GM10266 (cell line): ENCODE measurements around the gene PFDN1.

Experiments
- DNase-seq: peaks from one replicate; pipeline ENCODE4 v3.0.0; 2012; ENCODE audit errors: extremely low spot score
- TF ChIP-seq, protein P1 (sequence below): IDR thresholded peaks from 2 replicates; pipeline ENCODE4 v1.5.1; 2012; ENCODE audit warnings: mild to moderate bottlenecking, low read depth; ENCODE audit not compliant: control insufficient read depth, insufficient read depth; ENCODE audit errors: missing control alignments

The PFDN1 gene

DNA sequence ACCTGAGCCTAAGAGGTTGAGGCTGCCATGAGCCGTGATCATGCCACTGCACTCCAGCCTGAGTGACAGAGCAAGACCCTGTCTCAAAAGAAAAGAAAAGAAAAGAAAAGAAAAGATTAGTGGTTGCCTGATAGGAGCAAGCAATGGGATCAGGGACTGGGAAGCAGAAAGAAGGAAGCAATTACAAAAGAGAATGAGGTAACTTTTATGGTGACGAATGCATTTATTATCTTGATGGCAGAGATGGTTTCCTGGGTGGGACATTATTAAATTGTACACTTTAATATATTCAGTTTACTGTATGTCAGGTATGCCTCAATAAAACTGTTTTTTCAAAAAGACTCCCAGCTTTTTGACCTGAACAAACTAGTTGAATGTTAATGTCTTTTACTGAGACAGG lies 7.5 kb upstream of the PFDN1 start:
- DNase-seq = no peak
- TF ChIP-seq, protein P1, sequence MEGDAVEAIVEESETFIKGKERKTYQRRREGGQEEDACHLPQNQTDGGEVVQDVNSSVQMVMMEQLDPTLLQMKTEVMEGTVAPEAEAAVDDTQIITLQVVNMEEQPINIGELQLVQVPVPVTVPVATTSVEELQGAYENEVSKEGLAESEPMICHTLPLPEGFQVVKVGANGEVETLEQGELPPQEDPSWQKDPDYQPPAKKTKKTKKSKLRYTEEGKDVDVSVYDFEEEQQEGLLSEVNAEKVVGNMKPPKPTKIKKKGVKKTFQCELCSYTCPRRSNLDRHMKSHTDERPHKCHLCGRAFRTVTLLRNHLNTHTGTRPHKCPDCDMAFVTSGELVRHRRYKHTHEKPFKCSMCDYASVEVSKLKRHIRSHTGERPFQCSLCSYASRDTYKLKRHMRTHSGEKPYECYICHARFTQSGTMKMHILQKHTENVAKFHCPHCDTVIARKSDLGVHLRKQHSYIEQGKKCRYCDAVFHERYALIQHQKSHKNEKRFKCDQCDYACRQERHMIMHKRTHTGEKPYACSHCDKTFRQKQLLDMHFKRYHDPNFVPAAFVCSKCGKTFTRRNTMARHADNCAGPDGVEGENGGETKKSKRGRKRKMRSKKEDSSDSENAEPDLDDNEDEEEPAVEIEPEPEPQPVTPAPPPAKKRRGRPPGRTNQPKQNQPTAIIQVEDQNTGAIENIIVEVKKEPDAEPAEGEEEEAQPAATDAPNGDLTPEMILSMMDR = no peak

DNA sequence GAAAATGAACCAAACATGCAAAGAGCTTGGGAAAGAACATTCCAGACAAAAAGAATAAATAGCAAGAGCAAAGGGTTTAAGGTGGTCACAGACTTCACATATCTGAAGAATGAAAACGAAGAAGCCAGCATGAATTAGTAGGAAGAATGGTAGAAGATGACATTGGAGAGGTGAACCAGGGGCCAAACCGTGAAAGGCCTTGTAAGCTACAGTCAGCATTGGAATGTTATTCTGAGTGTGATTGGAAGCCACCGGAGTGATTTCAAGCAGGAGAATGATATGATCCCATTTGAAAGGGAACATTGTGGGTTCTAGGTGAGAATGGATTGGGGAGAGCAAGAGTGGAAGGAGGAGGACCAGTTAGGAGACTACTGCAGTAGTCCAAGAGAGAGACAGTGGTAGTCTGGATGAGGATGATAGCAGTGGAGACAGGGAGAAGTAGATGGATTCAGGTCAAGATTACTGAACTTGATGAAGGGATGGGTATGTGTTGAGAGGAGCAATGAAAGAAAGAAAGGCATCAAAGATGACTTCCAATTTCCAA lies 6.9 kb upstream of the PFDN1 start:
- no peak for DNase-seq
- TF ChIP-seq, protein P1 = no peak

DNA sequence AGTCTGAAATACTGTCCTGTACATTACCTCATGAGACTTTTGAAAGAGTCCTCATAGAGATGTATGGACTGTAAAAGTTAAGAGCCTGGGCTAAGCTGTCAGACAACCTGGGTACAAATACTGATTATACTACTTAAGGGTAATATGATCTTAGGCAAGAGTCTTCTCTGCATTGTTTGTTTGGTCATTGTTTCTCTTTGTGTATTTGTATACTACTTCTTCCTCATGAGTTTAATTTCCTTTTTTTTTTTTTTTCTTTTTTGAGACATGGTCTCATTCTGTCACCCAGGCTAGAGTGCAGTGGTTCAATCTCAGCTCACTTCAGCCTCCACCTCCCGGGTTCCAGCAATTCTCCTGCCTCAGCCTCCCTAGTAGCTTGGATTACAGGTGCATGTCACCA lies 2.6 kb upstream of the PFDN1 start:
- no peak for DNase-seq
- TF ChIP-seq, protein P1 = no peak

DNA sequence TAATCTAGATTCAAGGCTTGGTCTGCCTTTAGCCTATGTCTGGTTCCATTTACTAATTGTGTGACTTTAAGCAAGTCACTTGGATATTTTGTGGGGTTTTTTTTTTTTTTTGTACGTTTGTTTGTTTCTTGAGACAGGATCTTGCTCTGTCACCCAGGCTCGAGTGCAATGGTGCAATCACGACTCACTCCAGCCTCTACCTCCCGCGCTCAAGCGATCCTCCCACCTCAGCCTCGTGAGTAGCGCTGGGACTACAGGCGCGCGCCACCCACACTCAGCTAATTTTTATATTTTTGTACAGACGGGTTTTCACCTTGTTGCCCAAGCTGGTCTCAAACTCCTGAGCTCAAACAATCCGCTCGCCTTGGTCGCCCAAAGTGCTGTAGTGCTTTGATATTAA lies 1.1 kb upstream of the PFDN1 start:
- no peak for DNase-seq

DNA sequence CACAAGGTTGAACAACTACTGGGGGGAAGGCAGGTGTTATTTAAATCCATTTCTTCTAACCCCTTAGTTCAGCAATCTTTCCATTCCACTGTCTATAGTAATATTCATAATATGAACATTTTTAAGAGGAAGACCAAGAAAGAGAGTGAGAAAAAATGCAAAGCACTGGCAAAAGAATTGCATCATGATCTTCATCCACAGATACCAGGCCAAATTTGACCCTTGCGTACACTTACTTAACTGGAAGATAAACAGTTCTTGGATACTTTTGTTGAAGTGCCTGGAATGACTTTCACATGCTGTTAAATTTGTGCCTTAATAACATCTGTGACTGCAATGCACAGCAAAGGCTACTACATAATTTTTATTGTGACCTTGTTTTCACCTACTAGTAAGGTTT lies 1.8 kb downstream of the PFDN1 start:
- TF ChIP-seq, protein P1 = no peak
- no peak for DNase-seq

More for the DNA sequence above, 1.1 kb upstream of the PFDN1 start:
- TF ChIP-seq, protein P1 = no peak

DNA sequence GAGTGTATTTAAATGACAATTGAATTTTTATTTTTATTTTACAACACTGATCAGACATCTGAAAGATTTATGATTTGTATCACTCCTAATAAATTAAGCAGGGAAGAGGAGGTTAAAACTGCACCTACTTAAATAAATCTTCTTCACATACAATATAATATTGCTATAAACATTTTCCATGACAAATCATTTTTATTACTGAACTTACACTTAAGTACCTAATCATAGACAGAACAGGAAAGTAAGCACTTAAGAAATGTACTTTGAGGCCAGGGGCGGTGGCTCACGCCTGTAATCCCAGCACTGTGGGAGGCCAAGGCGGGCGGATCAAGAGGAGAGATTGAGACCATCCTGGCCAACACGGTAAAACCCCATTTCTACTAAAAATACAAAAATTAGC lies 3.8 kb downstream of the PFDN1 start:
- TF ChIP-seq, protein P1 = no peak
- no peak for DNase-seq

DNA sequence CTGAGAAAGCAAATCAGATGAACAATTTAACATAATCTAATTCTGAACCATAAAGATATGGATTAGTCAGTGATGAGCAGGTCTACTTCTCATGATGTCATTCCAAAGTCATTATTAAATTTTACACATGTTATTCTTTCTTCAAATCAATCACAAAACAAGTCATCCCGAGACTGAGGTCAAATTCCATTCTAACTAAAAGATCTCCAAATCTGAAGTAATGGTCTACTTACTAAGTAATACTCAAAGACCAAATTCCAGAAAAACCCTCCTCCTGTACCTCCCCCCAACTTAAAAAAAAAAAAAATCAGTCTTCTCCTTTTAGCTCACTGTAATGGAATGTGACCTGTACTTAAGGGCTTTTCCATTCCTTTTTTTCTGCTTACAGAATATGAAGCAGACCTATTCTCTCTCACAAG lies 4.7 kb downstream of the PFDN1 start:
- DNase-seq = no peak
- TF ChIP-seq, protein P1 = no peak
